Astrocyte (in vitro differentiated cells and primary cell): Measurements from ENCODE around the gene CNPPD1.

Source experiments
- EZH2 ChIP-seq: IDR thresholded peaks from 2 replicates; pipeline ENCODE4 v1.6.1; 2012; ENCODE audit warnings: mild to moderate bottlenecking, low read length, inconsistent platforms; ENCODE audit not compliant: insufficient read depth
- TF ChIP-seq, protein P1 (sequence below): IDR thresholded peaks from 2 replicates; pipeline ENCODE4 v1.5.1; 2011; ENCODE audit warnings: low read depth, mild to moderate bottlenecking, inconsistent platforms, low read length, moderate library complexity; ENCODE audit not compliant: insufficient read depth

- TF ChIP-seq, protein P1, sequence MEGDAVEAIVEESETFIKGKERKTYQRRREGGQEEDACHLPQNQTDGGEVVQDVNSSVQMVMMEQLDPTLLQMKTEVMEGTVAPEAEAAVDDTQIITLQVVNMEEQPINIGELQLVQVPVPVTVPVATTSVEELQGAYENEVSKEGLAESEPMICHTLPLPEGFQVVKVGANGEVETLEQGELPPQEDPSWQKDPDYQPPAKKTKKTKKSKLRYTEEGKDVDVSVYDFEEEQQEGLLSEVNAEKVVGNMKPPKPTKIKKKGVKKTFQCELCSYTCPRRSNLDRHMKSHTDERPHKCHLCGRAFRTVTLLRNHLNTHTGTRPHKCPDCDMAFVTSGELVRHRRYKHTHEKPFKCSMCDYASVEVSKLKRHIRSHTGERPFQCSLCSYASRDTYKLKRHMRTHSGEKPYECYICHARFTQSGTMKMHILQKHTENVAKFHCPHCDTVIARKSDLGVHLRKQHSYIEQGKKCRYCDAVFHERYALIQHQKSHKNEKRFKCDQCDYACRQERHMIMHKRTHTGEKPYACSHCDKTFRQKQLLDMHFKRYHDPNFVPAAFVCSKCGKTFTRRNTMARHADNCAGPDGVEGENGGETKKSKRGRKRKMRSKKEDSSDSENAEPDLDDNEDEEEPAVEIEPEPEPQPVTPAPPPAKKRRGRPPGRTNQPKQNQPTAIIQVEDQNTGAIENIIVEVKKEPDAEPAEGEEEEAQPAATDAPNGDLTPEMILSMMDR, result no peak
- no peak for TF ChIP-seq EZH2
Measured at GRCh38 chr2:219177552-219178376, 1.0 kb upstream of the CNPPD1 start, which contains the start of gene RETREG2.
